ENCODE data around the gene IMMP2L. TPM values are rescaled to one million over a fixed set of nuclear protein-coding genes. Genes with fewer than 3 reads are reported as not detected.

IMMP2L gene
- polyA plus RNA-seq, 1 donor (not counting 4 experiments of a cell fraction or from before 2014, with no cell fraction given): 14.1 TPM

DNA sequence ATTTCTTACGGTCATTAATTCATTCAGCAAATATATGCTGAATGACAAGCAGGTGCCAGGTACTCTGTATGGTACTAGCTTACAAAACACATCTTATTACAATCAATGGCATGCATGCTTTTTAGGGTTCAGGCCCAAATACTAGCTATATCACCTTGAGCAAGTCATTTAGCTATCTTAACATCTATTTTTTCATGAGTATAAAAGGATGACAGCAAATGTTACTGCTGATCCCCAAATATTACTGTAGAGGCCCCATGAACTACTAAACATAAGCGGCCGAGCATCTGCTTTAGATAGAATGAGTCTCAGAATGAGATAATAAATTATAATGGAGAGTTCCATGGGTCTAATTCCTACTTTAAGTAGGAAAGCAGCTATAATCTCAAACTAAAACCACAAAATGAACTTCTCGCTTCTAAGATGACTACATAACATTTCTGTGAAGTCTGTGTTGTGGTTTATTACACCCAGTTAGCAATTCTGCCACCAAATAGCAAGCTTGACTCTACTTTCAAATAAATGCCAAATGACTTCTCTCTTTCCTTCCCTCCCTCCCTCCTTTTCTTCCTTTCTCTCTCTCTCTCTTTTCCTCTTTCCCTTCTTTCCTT lies 585.1 kb downstream of the IMMP2L start:
- Histone ChIP-seq H3K27ac (ENCODE audit: control insufficient read depth, insufficient read depth, low read length) (no peak overlapping the region), H3K4me2 (ENCODE audit: control insufficient read depth, extremely low read depth, insufficient read depth, low read depth, low read length) (no peak overlapping the region)

DNA sequence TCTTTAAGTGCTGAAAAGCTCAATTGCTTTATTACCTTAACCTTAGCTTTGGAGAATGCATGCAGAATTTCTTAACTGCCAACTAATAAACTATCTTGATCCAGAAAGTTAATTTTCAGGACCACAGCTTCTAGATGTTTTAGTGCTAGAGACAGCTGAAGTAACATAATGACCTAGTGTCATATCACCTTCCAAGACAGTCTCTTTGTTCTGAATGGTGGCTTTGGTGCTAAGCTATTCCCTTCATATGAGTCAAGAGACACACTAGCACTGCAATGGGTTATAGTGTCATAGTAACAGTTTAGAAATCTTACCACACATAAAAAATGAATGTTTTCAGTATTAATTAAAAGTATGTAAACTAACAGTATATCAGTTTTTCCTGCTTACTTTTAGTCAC lies 586.8 kb downstream of the IMMP2L start:
- dilution Hi-C loops (cut with MboI; ENCODE audit: extremely low pct_ligation_motif_present, low sequenced_read_pairs): no loop called here
- Histone ChIP-seq H3K9me3 (ENCODE audit: control insufficient read depth, low read depth, low read length) (no peaks in the 10 kb centered on the region), H2AFZ (ENCODE audit: control insufficient read depth, low read length) (no peak overlapping the region), H3K9ac (ENCODE audit: control insufficient read depth, extremely low read depth, insufficient read depth, low read length) (no peak overlapping the region), H3K4me1 (ENCODE audit: control insufficient read depth, extremely low read depth, insufficient read depth, low read length) (no peaks in the 10 kb centered on the region), H3K4me2 (ENCODE audit: control insufficient read depth, extremely low read depth, insufficient read depth, low read depth, low read length) (no peak overlapping the region), H3K79me2 (ENCODE audit: control insufficient read depth, insufficient read depth, low read length) (no peaks in the 10 kb centered on the region), H4K20me1 (ENCODE audit: control insufficient read depth, extremely low read depth, insufficient read depth, low read length) (no peaks in the 10 kb centered on the region), H3K9me1 (ENCODE audit: control insufficient read depth, extremely low read depth, insufficient read depth, low read length) (no peaks in the 10 kb centered on the region), H3K27ac (ENCODE audit: control insufficient read depth, insufficient read depth, low read length) (no peak overlapping the region), H3K36me3 (ENCODE audit: control insufficient read depth in 2 of 2, extremely low read depth in 1 of 2, insufficient read depth in 2 of 2, low read length in 2 of 2) (no peaks in the 10 kb centered on the region), H3K4me3 (ENCODE audit: control insufficient read depth in 2 of 3, extremely low read depth in 1 of 3, insufficient read depth in 2 of 3, low read depth in 1 of 3, low read length in 3 of 3) (no peak overlapping the region), H3K27me3 (ENCODE audit: control insufficient read depth, extremely low read depth, insufficient read depth, low read length) (no peaks in the 10 kb centered on the region)
- no peak for DNase-seq (ENCODE audit: low read depth, low spot score)
- no peak for FAIRE-seq
- no peak for TF ChIP-seq EZH2 (IDR thresholded peaks at IDR 0.05; ENCODE audit: low read length)
- TF ChIP-seq, protein P1, sequence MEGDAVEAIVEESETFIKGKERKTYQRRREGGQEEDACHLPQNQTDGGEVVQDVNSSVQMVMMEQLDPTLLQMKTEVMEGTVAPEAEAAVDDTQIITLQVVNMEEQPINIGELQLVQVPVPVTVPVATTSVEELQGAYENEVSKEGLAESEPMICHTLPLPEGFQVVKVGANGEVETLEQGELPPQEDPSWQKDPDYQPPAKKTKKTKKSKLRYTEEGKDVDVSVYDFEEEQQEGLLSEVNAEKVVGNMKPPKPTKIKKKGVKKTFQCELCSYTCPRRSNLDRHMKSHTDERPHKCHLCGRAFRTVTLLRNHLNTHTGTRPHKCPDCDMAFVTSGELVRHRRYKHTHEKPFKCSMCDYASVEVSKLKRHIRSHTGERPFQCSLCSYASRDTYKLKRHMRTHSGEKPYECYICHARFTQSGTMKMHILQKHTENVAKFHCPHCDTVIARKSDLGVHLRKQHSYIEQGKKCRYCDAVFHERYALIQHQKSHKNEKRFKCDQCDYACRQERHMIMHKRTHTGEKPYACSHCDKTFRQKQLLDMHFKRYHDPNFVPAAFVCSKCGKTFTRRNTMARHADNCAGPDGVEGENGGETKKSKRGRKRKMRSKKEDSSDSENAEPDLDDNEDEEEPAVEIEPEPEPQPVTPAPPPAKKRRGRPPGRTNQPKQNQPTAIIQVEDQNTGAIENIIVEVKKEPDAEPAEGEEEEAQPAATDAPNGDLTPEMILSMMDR (optimal IDR thresholded peaks at IDR 0.05 in 1 of 3, IDR thresholded peaks at IDR 0.05 in 1 of 3, conservative IDR thresholded peaks at IDR 0.05 in 1 of 3; ENCODE audit: extremely low read depth in 1 of 3, insufficient read depth in 2 of 3, low read length in 3 of 3): no peak

More for the DNA sequence above, 585.1 kb downstream of the IMMP2L start:
- Histone ChIP-seq H3K27me3 (ENCODE audit: control insufficient read depth, extremely low read depth, insufficient read depth, low read length) (no peaks in the 10 kb centered on the region), H3K9ac (ENCODE audit: control insufficient read depth, extremely low read depth, insufficient read depth, low read length) (no peak overlapping the region), H2AFZ (ENCODE audit: control insufficient read depth, low read length) (no peak overlapping the region), H3K9me1 (ENCODE audit: control insufficient read depth, extremely low read depth, insufficient read depth, low read length) (no peaks in the 10 kb centered on the region), H4K20me1 (ENCODE audit: control insufficient read depth, extremely low read depth, insufficient read depth, low read length) (no peaks in the 10 kb centered on the region), H3K4me3 (ENCODE audit: control insufficient read depth in 2 of 3, extremely low read depth in 1 of 3, insufficient read depth in 2 of 3, low read depth in 1 of 3, low read length in 3 of 3) (no peak overlapping the region), H3K36me3 (ENCODE audit: control insufficient read depth in 2 of 2, extremely low read depth in 1 of 2, insufficient read depth in 2 of 2, low read length in 2 of 2) (no peaks in the 10 kb centered on the region), H3K9me3 (ENCODE audit: control insufficient read depth, low read depth, low read length) (no peaks in the 10 kb centered on the region), H3K79me2 (ENCODE audit: control insufficient read depth, insufficient read depth, low read length) (no peaks in the 10 kb centered on the region), H3K4me1 (ENCODE audit: control insufficient read depth, extremely low read depth, insufficient read depth, low read length) (no peaks in the 10 kb centered on the region)
- TF ChIP-seq EZH2 (IDR thresholded peaks at IDR 0.05; ENCODE audit: low read length): no peak
- TF ChIP-seq, protein P1 (optimal IDR thresholded peaks at IDR 0.05 in 1 of 3, IDR thresholded peaks at IDR 0.05 in 1 of 3, conservative IDR thresholded peaks at IDR 0.05 in 1 of 3; ENCODE audit: extremely low read depth in 1 of 3, insufficient read depth in 2 of 3, low read length in 3 of 3): no peak
- no peak for DNase-seq (ENCODE audit: low read depth, low spot score)
- dilution Hi-C loops (cut with MboI; ENCODE audit: extremely low pct_ligation_motif_present, low sequenced_read_pairs): no loop called here
- FAIRE-seq: no peak

All from keratinocyte (primary cell).